ENCODE measurements around the gene SIGLEC11.

The SIGLEC11 gene

DNA sequence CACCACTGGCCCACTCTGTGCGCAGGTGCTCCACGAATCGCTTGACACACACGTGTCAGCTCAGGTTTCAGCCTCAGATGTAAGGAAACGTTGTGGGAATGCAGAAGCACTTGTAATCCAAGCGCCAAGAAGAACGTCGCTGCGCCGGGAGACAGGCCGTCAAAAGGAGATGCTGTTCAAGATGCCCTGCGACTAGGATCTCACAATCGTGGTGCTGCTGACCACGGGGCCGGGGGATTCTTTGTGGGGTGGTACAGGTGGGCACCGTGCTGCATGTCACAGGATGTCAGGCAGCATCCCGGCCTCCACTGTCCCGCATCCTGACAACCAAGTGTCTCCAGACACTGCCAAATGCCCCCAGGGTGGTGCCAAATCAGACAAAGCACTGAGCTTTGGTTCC lies 16.9 kb upstream of the SIGLEC11 start:
- Histone ChIP-seq H3K79me2 (ENCODE audit: insufficient read depth, low read length) (no peaks in the 10 kb centered on the region), H3K4me3 (ENCODE audit: low read depth, low read length, poor library complexity, severe bottlenecking) (no peak overlapping the region), H2AFZ (ENCODE audit: low read length) (no peak overlapping the region), H3K9ac (ENCODE audit: low read length) (no peak overlapping the region), H3F3A (ENCODE audit: insufficient read depth, low read length) (no peaks in the 10 kb centered on the region), H3K36me3 (ENCODE audit: insufficient read depth, low read length) (no peaks in the 10 kb centered on the region), H3K9me2 (ENCODE audit: low read depth, low read length) (no peaks in the 10 kb centered on the region), H3K4me1 (ENCODE audit: insufficient read depth, low read length, severe bottlenecking) (no peaks in the 10 kb centered on the region), H3K27ac (ENCODE audit: low read depth, low read length, poor library complexity, severe bottlenecking) (no peak overlapping the region), H3K9me3 (ENCODE audit: low read length) (no peaks in the 10 kb centered on the region), H4K20me1 (ENCODE audit: insufficient read depth, low read length) (no peaks in the 10 kb centered on the region), H3K27me3 (ENCODE audit: insufficient read depth, low read length) (no peaks in the 10 kb centered on the region), H3K4me2 (ENCODE audit: low read length) (no peak overlapping the region)
- TF ChIP-seq, protein P1, sequence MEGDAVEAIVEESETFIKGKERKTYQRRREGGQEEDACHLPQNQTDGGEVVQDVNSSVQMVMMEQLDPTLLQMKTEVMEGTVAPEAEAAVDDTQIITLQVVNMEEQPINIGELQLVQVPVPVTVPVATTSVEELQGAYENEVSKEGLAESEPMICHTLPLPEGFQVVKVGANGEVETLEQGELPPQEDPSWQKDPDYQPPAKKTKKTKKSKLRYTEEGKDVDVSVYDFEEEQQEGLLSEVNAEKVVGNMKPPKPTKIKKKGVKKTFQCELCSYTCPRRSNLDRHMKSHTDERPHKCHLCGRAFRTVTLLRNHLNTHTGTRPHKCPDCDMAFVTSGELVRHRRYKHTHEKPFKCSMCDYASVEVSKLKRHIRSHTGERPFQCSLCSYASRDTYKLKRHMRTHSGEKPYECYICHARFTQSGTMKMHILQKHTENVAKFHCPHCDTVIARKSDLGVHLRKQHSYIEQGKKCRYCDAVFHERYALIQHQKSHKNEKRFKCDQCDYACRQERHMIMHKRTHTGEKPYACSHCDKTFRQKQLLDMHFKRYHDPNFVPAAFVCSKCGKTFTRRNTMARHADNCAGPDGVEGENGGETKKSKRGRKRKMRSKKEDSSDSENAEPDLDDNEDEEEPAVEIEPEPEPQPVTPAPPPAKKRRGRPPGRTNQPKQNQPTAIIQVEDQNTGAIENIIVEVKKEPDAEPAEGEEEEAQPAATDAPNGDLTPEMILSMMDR (IDR thresholded peaks at IDR 0.05; ENCODE audit: low read length): no peak
- TF ChIP-seq EZH2 (IDR thresholded peaks at IDR 0.05; ENCODE audit: borderline replicate concordance, low read length): no peak

DNA sequence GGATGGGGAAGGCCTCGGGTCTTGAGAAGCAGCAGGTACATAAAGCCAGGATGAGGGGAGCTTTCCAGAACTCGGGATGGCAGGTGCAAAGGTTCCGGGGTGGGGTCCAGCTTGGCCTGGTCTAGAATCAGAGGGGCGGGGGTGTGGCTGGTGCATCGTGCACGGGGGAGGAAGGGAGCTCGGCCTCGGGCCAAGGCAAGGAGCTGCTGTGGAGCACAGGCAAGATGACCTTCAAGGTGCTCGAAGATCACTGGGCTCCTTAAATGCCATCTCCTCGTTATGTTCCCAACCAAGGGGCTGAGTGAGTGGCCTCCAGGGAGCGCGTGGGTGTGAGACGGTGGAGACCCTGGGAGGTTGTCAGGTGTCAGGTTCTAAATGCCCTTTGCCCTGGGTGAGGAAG lies 16.1 kb upstream of the SIGLEC11 start:
- H3K36me3 ChIP-seq (ENCODE audit: insufficient read depth, low read length): no peaks in the 10 kb centered on the region

DNA sequence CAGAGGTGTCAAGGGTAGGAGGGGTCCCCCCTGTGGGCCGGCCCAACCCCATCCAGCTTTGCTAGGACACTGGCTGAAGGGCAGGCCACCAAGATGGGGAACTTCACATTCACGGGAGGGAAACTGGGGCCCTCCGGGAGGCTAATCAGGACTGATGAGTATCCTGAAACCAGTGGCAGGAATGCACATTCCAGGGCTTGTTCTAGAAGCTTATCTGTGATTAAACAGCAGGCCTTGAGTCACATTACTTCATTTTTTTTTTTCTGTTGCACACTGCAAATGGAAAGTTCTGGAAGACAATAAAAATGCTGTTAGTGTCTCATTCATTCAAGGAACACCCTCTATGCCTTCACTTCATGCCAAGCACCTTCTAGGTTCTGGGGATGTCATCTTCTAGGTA lies 15.5 kb upstream of the SIGLEC11 start:
- no peaks in the 10 kb centered on the region for H3K27me3 ChIP-seq (ENCODE audit: insufficient read depth, low read length)
- no peak overlapping the region for H3K9ac ChIP-seq (ENCODE audit: low read length)
- no peak overlapping the region for H3K4me2 ChIP-seq (ENCODE audit: low read length)
- no peak overlapping the region for H3K4me3 ChIP-seq (ENCODE audit: low read depth, low read length, poor library complexity, severe bottlenecking)
- no peaks in the 10 kb centered on the region for H3K36me3 ChIP-seq (ENCODE audit: insufficient read depth, low read length)
- H3K9me2 ChIP-seq (ENCODE audit: low read depth, low read length): no peaks in the 10 kb centered on the region
- H3K4me1 ChIP-seq (ENCODE audit: insufficient read depth, low read length, severe bottlenecking): no peaks in the 10 kb centered on the region
- H3K9me3 ChIP-seq (ENCODE audit: low read length): no peaks in the 10 kb centered on the region
- H3F3A ChIP-seq (ENCODE audit: insufficient read depth, low read length): no peaks in the 10 kb centered on the region
- TF ChIP-seq, protein P1 (IDR thresholded peaks at IDR 0.05; ENCODE audit: low read length): no peak
- TF ChIP-seq EZH2 (IDR thresholded peaks at IDR 0.05; ENCODE audit: borderline replicate concordance, low read length): no peak
- no peaks in the 10 kb centered on the region for H3K79me2 ChIP-seq (ENCODE audit: insufficient read depth, low read length)
- no peak overlapping the region for H3K27ac ChIP-seq (ENCODE audit: low read depth, low read length, poor library complexity, severe bottlenecking)
- no peak overlapping the region for H2AFZ ChIP-seq (ENCODE audit: low read length)
- no peaks in the 10 kb centered on the region for H4K20me1 ChIP-seq (ENCODE audit: insufficient read depth, low read length)

More for the DNA sequence above, 16.1 kb upstream of the SIGLEC11 start:
- no peak overlapping the region for H3K9ac ChIP-seq (ENCODE audit: low read length)
- H3K9me3 ChIP-seq (ENCODE audit: low read length): no peaks in the 10 kb centered on the region
- H3F3A ChIP-seq (ENCODE audit: insufficient read depth, low read length): no peaks in the 10 kb centered on the region
- no peak overlapping the region for H3K4me2 ChIP-seq (ENCODE audit: low read length)
- H3K27ac ChIP-seq (ENCODE audit: low read depth, low read length, poor library complexity, severe bottlenecking): no peak overlapping the region
- H3K4me1 ChIP-seq (ENCODE audit: insufficient read depth, low read length, severe bottlenecking): no peaks in the 10 kb centered on the region
- no peak overlapping the region for H3K4me3 ChIP-seq (ENCODE audit: low read depth, low read length, poor library complexity, severe bottlenecking)
- no peaks in the 10 kb centered on the region for H3K79me2 ChIP-seq (ENCODE audit: insufficient read depth, low read length)
- no peak for TF ChIP-seq EZH2 (IDR thresholded peaks at IDR 0.05; ENCODE audit: borderline replicate concordance, low read length)
- TF ChIP-seq, protein P1 (IDR thresholded peaks at IDR 0.05; ENCODE audit: low read length): no peak
- H3K9me2 ChIP-seq (ENCODE audit: low read depth, low read length): no peaks in the 10 kb centered on the region
- H4K20me1 ChIP-seq (ENCODE audit: insufficient read depth, low read length): no peaks in the 10 kb centered on the region
- no peak overlapping the region for H2AFZ ChIP-seq (ENCODE audit: low read length)
- no peaks in the 10 kb centered on the region for H3K27me3 ChIP-seq (ENCODE audit: insufficient read depth, low read length)

Data from OCI-LY1 (cell line).